KG1 (cell line): ENCODE measurements around the gene MBD3.

Experiments used
- DNase-seq: peaks from one replicate; lab custom pipeline; 2025; lab: John Stamatoyannopoulos, UW

Gene MBD3

DNA sequence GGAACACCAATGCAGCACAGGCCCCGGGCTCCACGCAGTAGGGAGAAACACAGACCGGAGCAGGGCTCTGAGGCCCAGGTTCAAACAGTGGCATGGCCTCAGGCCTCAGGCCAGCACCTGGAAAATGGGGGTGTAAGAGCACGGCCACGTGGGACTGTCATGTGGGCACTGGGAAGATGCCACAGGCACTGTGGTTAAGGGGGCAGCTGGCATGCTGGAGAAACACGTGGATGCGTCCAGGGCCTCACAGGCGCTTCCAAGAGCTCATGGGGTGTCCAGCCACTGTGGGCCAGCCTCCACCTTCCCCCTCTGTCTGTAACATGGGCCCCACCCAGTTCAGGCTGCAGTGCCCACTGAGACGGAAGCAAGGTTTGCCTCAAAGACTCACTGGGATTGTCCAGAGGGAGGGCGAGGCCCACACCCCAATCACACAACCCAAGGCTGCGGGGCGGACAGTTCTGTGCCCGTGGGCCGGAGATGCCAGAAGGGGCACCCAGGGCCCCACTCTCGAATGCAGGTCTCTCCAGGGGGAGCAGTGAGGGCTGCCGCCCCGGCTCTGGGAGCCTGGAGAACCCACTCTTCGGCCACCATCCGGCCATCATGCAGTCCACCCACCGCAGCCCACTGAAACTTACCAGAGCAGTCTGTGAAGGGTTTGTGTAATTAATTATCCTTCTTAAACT is 6.3 kb upstream of the MBD3 start:
- no peak for DNase-seq

DNA sequence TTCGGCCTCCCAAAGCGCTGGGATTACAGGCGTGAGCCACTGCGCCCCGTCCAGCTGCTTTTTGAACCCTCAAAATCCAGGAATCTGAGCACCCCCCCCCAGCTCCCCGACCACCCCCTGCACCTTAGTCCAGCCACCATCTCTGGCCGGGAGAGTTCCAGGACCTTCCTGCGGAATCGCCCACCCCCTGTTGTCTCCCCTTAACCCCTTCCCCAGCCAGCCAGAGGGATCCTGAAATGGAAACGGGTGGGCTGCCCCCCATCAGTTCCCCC is 772 bp upstream of the MBD3 start:
- no peak for DNase-seq

DNA sequence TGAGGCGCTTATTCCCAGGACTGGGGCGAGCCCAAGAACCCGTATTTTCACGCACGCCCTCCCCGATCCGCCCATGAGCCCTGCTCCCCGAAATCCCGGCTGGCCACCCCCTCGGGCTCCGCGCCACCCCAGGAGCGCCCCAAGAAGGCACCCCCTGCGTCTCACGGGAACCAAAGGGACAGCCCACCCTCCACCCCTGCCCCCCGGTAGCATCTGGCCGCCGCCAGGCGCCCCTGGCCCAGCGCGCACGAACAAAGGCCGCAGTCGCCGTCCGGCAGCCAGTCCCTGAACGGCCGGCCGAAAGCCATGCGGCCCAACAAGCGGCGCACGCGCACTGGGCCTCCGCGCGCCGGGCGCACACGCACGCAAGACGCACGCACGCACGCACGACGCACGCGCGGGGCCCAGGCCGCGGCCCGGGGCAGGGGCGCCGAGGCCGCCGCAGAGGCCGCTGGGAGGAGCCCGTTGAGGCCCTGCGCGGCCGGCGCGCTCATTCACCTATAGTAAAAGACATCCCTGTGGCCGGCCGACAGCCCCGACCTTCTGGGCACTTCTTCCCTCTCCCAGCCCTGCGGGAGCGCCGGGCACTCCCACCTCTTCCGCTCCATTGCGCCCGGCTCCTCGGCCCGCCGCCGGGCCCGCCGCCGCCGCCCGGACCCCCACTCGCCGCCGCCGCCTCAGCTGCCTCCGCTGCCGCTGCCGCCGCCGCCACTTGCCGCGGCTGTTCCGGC is 476 bp downstream of the MBD3 start:
- peak; percentile 51 for DNase-seq

DNA sequence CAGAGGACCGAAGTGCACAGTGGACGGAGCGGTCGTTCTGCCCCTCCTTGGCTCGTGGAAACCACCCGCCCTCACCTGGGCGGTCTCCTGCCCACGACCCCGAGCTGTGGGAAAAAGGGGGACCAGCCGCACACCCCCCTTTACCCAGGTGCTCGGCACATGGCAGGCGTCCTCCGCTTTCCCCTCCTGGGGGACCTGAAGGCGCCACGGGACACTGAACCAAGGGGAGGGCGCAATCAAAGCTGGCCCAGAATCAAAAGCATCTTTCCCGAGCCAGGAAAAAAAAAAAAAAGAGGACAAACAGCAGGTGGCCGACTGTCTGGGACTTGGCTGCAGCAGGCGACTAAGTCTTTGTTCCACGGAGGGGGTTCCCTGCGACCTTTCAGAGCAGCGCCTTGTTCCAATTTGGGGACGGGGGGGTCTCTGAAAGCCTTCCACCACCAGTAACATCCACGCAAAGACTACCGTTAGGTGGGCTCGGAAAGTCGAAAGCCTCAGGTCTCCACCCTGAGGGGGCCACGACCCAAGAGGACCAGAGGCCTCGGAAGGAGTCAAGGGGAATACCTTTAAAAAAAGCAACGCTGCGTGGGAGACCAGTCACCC is 1.1 kb downstream of the MBD3 start:
- DNase-seq, result no peak

DNA sequence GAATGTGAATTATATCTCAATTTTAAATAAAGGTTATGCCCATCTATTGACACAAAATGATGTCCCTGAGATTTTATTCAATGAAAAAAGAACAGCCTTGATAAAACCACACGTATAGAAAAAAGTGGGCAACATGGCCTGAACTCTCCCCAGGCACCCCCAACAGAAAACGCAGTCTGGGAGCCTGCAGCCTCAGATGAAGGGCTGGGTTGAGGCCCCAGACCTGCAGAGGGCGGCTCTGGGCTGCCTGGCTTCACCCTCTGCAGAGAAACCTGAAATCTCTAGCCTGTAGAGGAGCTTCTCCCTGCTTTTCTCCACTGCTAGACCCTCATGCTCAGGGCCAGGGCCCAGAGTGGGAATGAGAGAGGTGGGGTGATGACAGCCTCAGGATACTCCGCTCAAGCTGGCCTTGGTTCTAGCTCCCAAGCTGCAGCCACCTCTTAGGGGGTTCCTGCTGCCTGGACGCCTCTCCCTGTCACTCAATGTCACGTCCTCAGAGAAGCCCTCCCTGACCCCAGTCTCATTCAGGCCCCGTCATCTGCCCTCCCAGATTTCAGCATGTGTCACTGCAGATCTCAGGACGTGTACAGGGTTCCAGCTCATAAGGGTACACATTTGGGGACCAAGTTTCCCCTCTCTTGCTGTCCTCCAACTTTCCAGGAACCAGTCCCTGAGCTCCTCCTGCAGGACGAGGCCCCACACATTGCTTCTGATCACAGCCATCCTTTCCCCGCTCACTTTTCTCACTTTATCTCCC is 1.8 kb downstream of the MBD3 start:
- peak; percentile 4 for DNase-seq

DNA sequence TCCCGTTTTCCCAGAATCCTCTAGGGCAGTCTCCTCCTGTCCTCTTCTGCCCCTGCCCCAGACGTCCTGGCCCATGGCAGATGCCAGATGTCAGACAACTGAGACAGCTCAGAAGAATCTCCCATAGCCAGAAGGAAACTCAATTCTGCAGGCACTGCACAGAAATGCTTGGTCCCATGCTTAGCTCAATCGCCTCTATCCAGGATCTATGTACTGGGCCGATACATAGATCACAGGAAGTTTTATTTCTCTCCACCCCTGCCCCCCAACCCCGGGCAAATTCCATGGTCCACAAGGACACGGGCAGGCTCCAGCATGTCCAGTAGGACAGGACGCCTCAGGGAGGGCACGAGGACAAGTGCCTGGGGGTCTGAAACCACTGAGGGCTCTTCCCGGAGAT is 4.8 kb downstream of the MBD3 start:
- no peak for DNase-seq

DNA sequence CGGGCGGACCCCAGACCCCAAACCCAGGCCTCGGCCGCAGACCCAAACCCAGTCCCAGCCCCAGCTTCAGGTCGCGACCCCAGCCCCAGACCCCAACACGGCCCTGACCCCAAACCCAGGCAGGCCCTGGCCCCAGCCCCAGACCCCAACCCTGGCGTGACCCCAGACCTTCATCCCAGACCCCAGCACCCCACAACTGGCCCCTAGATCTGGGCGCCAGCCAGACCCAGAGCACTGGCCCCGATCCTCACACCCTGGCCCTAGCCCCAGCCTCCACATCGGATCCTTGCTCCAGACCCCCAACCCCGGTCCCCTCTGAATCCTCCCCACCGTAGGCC is 7.5 kb downstream of the MBD3 start:
- DNase-seq, result no peak

DNA sequence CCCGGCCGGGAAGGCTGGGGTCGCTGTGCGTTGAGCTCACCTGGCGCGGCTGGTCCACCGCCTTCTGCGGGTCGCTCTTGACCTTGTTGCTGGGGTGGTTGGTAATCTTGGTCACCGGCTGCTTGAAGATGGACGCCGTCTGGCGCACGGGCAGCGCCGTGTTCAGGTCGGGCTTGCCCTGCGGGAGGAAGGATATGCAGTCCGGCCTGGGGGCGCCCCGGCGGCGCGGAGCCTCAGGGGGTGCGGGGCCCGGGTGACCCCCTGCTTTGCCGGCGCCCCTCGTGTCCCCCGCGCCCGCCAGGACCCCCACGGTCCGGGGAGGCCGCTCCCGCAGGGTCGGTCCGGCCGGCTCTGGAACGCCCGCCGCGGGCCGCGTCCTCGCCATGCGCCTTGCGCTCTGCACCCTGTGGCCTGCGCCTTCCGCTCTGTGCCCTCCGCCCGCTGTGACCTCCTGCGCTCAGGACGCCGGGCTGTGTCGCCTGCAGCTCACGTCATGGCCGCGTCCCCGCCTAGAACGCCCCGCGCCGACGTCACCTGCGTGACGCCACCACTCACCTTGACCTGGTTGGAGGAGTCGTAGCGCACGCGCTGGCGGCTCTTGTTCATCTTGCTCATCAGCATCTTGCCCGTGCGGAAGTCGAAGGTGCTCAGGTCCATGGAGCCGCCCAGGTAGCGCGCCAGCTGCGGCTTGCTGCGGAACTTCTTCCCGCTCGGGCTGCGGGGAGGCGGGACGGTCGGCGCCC is 8.0 kb downstream of the MBD3 start:
- no peak for DNase-seq

DNA sequence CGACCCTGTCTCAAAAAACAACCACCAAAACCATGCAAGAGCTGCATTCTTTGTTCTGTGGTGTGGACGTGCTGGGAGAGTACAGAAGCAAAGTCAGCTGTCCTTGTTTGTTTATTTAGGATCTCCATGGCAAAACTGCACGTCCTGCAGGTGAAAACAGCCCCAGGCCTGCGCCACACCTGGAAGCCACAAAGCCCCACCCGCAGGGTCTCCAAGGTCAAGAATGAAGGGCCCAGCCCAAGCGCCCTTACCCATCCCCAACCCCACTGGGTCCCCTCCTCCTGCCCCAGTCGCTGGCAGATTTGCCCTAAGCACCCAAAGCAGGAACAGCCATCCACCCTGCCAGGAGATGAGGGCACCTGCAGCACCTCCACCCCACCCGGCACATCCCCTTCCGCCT is 10.5 kb downstream of the MBD3 start:
- DNase-seq, result no peak

DNA sequence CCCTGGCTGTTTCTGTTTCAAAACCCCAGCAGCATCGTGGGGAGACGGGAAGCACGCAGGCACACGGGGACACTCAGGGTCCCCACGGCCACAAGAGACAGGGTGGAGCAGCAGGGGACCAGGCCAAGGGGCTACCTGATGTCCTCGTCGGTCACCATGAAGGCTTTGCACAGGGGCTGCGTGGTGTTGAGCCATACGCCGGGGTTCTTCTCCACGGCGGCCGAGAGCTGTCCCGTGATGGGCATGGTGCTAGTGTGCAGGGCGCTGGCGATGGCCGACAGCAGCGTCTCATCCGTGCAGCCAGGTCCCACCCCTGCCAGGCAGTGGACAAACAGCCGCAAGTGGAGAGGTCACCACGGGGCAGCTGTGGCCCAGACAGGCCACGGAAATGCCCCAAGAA is 11.7 kb downstream of the MBD3 start:
- DNase-seq, result no peak

DNA sequence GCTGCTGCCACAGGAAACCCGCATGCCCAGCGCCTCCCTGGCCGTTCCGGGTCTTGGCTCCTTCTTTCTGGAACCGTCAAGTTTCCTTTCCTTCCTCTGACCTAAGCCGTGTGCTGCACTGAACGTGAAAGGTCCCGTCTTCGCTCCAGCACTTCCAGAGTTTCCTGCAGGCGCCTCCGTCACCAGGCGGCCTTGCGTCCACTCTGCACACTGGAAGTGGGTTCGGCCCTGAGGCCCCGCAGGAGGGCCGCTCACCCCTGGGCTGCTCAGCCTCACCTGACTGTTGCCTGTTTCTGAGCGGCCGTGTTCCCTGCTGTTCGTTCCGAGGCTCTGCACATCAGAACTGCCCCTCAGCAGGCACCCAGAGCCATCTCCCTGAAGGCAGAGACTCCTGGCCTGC is 12.3 kb downstream of the MBD3 start:
- DNase-seq, result no peak

DNA sequence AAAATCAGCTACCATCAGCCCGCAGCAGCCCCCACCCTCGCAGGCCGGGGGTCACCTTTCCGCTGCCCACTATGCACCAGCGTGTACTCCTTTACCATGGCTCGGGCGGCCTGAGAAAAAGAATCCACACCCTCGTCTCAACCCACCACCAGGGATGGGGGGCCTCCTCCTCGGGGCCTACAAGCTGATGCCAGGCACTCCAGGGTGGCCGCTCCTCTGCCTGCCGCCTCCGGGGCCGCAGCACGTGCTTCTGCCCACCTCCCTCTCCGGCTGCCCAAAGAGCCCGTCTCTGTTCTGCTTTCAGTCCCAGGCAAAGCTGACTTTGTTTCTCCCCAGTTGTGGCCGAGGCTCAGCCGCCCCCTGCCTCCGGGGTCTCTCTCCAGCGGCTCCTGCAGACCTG is 13.4 kb downstream of the MBD3 start:
- no peak for DNase-seq

DNA sequence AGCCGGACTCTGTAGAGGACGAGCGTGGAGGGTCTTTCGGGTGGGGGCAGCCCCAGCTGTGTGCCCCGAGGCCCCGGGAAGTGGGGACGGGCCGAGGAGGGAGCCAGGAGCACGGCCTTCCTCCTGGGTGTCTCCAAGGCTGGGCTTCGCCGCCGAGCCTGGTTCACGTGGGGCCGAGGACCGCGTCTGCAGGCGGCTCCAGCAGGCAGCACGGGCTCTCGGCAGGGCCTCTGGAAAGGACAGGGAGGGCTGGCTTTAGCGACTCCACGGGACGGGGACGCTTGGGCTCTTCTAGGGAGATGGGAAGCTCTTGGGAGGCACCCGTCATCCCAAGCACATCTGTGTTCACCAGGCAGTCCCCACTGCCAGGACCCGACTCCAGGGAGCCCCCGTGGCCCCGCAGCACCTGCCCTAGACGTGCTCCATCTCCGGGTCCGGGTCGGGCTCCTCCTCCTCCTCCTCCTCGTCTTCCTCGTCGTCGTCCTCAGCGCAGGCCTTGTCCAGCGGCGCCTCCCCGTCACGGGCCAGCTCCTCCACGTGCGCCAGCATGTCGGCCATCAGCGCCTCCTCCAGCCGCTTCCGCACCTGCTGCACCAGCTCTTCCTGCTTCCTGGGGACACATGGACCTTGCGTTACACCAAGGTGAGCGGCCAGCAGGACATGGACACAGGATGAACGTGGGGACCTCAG is 14.6 kb downstream of the MBD3 start:
- DNase-seq, result no peak

DNA sequence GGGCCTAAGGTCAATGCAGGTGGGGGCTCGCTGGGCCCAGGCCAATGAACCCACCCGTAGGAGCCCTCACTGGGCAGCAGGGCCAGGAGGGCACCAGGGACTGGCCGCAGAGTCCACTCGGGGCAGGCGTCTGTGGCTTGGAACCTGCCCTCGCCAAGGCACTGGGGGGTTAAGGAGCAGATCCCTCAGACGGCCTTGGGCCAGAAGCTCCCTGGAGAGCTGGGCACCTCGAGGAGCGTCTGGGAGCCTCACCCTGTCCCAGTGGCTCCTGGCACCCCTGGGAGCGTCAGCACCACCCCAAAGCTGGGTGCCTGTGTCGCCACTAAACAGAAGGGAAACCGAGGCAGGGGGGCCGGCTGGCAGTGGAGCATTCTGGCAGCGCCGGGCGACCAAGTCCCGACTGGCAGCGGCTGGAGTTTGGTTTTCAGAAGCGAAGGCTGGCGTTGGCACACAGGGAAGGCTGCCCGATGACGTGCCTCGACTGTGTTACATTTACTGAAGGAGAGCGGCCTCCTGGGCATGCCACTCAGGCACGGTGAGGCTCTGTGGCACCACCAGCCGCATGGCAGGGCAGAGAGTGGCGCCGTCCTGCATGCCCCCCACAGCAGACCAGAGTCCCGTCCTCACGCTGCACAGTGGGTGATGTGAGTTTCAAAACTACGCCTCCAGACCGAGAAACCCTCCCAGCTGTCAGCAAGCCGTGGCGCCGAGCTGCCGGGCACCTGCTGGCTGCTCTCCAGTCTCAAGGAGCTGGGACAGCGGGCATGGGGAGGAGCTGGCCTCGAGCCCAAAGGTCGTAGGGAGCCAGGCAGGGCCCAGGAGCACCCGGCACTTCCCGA is 15.4 kb downstream of the MBD3 start:
- no peak for DNase-seq

DNA sequence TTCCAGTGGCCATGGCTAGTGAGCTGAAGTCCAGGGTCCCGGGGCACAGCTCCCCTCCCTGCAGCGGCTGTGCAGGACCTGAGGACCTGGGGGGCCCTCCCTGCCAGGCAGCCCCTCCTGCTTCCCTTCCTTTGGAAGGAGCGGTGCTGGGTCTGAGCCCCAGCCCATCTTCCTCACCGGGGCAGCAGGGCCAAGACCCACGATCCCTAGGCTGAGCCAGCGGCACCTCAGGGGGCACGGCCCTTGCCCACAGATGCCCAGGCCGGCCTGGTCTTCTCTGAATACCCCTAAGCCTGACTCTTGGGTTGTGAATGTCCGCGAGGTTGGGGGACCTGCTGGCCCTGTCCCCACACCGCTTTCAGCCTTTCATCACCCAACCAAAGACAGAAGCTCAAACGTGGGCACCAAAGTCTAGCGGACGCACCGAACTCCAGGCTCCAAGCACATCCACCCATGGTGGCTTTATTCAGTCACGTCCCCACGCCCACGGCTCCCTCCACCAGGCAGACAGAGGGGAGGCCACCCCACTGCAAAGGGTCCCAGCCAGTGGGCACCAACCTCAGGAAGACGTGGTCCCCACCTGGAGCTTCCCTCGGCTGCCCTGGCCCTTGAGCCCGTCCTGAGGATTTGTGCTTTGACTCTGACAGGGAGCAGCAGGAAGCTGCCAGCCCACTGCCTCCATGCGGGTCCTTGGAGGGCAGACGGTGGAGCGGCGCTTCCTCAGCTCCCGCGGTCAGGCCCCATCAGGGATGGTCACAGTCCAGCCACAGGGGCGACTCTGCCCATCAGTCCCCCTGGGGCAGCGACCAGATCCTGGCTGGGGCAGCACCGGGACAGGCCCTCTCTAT is 16.2 kb downstream of the MBD3 start:
- no peak for DNase-seq

DNA sequence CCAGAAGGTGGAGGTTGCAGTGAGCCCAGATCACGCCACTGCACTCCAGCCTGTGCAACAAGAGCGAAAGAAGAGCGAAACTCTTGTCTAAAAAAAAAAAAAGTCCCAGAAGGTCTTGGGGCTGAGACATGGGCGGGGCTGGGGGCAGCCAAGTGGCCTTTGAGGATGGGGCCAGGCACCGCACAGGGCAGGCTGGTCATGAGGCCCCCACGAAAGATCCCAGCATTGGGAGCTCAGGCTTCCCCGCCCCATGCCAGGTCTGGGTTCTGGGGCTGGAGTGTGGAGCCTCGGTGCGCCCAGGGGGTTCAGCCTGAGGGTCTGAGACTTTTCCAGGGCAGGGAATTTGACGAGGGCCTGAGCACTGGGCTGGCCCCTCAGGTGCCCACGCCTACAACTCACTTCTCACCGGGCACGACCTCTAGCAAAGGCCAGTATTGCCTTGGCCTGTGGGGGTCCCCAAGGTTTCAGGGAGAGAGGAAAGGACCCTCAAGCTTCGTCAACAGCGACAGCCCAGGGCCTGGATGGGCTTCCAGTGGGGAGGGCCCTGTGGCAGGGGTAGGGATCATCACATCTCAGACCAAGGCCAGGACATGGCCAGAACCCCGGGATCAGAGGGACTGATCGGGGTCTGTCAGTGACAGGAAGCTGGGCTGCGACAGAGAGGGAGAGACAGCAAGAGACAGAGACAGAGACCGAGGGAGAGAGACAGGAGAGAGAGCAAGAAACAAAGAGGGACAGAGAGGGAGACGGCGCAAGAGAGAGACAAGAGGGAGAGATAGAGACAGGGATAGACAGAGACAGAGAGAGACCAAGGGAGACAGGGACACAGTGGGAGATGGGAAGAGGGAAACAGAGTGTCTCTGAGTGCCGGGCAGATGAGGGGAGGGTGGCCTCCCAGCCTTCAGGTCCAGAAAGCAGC is 17.1 kb downstream of the MBD3 start:
- DNase-seq, result no peak

DNA sequence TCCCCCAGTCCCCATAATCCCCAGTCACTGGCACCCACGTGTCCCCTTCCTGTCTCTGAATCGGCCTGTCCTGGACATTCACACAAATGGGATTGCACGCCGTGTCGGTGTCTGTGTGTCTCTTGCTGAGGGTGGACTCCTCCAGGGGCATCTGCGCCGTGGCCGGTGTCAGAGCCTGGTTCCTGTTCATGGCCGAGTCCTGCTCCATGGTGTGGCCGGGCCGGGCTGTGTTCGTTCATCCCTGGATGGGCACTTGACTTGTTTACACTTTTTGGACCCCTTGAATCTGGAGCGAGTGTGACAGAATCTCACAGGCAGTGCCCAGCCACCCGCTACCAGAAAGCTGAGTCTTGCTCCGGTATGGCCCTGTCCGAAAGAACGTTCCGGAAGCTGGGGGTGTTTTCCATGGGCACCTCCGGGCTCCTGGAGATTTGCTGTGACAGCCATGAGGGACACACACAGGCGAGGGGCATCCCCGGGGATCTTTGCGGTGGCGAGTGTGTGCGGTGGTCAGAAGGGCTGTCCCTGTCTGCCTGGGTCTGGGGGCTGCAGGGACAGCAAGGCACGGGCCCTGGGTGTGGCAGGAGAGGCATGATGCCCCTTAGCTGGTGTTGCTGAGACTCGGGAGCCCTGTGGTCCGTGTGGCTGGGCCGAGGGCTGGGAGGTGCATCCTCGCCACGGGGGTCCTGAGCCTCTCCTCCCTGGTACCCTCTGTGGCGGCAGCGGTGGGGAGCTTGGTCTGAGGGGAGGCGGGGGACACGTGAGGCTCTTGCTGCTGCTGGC is 18.1 kb downstream of the MBD3 start:
- no peak for DNase-seq

DNA sequence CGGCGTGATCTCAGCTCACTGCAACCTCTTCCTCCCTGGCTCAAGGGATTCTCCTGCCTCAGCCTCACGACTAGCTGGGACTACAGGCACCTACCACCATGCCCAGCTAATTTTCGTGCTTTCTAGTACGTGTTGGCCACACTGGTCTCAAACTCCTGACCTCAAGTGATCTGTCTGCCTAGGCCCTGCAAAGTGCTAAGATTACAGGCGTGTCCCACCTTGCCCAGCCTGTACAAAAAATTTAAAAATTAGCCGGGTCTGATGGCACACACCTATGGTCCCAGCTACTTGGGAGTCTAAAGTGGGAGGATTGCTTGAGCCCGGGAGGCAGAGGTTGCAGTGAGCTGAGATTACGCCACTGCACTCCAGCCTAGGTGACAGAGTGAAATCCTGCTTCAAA is 19.9 kb downstream of the MBD3 start:
- DNase-seq, result no peak
